Panc1 (cell line): ENCODE data around the gene PAK1IP1. TPM values are rescaled to one million over a fixed set of nuclear protein-coding genes. Genes with fewer than 3 reads are reported as not detected.

Experiments
- ATAC-seq: fragments of 200-7000 bp; cut with Tn5 transposase; 2 replicates; pipeline ENCODE4 v1.9.1; 2020; ENCODE audit warnings: mild to moderate bottlenecking, moderate library complexity
- BruUV-seq: library from RNA; stranded (reverse); fragments of 400-500 nt; replicated peaks from 2 replicates; lab custom pipeline; 2021; lab: Mats Ljungman, UMichigan
- CTCF ChIA-PET: fragments of 300-600 bp; sonication (Branson Sonifier 250); formaldehyde crosslinking; loops from one replicate; lab custom pipeline; 2022; ENCODE audit warnings: antibody characterized with exemption; lab: Charles Lee
- POLR2A ChIA-PET: fragments of 300-600 bp; sonication (Branson Sonifier 250); formaldehyde crosslinking; loops from one replicate; lab custom pipeline; 2022; ENCODE audit warnings: antibody characterized with exemption; lab: Charles Lee
- DNase-seq: peaks from one replicate; pipeline ENCODE4 v3.0.0-alpha.2; 2010; ENCODE audit warnings: low read depth, low spot score
- H3K27ac ChIP-seq: 2 replicates; pipeline ENCODE4 v1.5.1; 2011; ENCODE audit warnings: mild to moderate bottlenecking, low read length, inconsistent platforms
- H3K27me3 ChIP-seq: fragments of 200-500 bp; sonication (Bioruptor generic); 2 replicates; pipeline ENCODE4 v1.6.0; 2014; ENCODE audit warnings: low read length, inconsistent platforms; ENCODE audit not compliant: control insufficient read depth, insufficient read depth
- H3K36me3 ChIP-seq: fragments of 200-500 bp; sonication (Bioruptor generic); 2 replicates; pipeline ENCODE4 v1.5.1; 2014; ENCODE audit warnings: inconsistent platforms, mild to moderate bottlenecking, low read length, moderate library complexity; ENCODE audit not compliant: control insufficient read depth, insufficient read depth
- H3K4me1 ChIP-seq: 2 replicates; pipeline ENCODE4 v1.5.1; 2011; ENCODE audit warnings: inconsistent platforms, mild to moderate bottlenecking, low read length, moderate library complexity; ENCODE audit not compliant: control insufficient read depth, insufficient read depth
- H3K4me3 ChIP-seq, 2 experiments: 2 replicates each; pipeline ENCODE4 v1.5.1; 2011 to 2012; ENCODE audit warnings: low read depth in 2 of 2, low read length in 2 of 2, mild to moderate bottlenecking in 2 of 2, inconsistent platforms in 1 of 2, moderate library complexity in 1 of 2
- H3K9me3 ChIP-seq: fragments of 200-500 bp; sonication (Bioruptor generic); 2 replicates; pipeline ENCODE4 v1.5.1; 2014; ENCODE audit warnings: low read depth, mild to moderate bottlenecking, inconsistent platforms, low read length, moderate library complexity; ENCODE audit not compliant: control insufficient read depth, insufficient read depth
- CTCF ChIP-seq: fragments of 450-650 bp; IDR thresholded peaks from 2 replicates; pipeline ENCODE4 v1.5.1; 2017; ENCODE audit warnings: mild to moderate bottlenecking
- POLR2AphosphoS5 ChIP-seq: IDR thresholded peaks from 2 replicates; pipeline ENCODE4 v1.6.1; 2012; ENCODE audit warnings: mild to moderate bottlenecking, low read depth, low read length, moderate library complexity
- REST ChIP-seq, 2 experiments: IDR thresholded peaks; 2 replicates each; pipeline ENCODE4 v1.6.1; 2011 to 2012; ENCODE audit warnings: low read depth in 2 of 2, control low read depth in 1 of 2, low read length in 1 of 2, mild to moderate bottlenecking in 1 of 2, moderate library complexity in 1 of 2; ENCODE audit not compliant: insufficient read depth in 1 of 2
- SIN3A ChIP-seq: IDR thresholded peaks from 2 replicates; pipeline ENCODE4 v1.6.1; 2012; ENCODE audit warnings: low read depth, mild to moderate bottlenecking, low read length, moderate library complexity, borderline replicate concordance; ENCODE audit not compliant: insufficient read depth
- TCF7L2 ChIP-seq: IDR thresholded peaks from 2 replicates; pipeline ENCODE4 v1.6.1; 2011; ENCODE audit warnings: mild to moderate bottlenecking, low read depth, low read length, inconsistent platforms
- in situ Hi-C: cut with HindIII; loops from 2 replicates; pipeline ENCODE4 v1.10.0; 2016; ENCODE audit warnings: low sequenced_read_pairs, low pct_unique_long_range_greater_than_20kb
- intact Hi-C: fragments of 100-400 bp; cut with micrococcal nuclease; formaldehyde crosslinking; loops from one replicate; pipeline ENCODE4 v1.10.0; 2022; ENCODE audit not compliant: unreplicated experiment
- total RNA-seq: library from RNA; stranded (reverse); gene quantifications from one replicate; pipeline ENCODE4 v1.2.1, GENCODE V29; 2021; ENCODE audit not compliant: unreplicated experiment

Gene PAK1IP1
- total RNA-seq, 1 experiment from 2014 or later = 27.3 TPM

GRCh38 chr6:10676403-10676802, 18.4 kb upstream of the PAK1IP1 start:
- no peak for ATAC-seq
- intact Hi-C loops (no loop called here), in situ Hi-C loops (no loop called here)
- H3K4me1 ChIP-seq = no peaks in the 10 kb centered on the region
- ChIA-PET POLR2A (no interaction called here), CTCF (no interaction called here)
- DNase-seq = no peak
- no peaks in the 10 kb centered on the region for H3K27me3 ChIP-seq
- no peak overlapping the region for H3K4me3 ChIP-seq
- no TSS peak for BruUV-seq
- TF ChIP-seq REST (IDR thresholded peaks at IDR 0.05; ENCODE audit: insufficient read depth in 1 of 2, low read depth in 2 of 2, low read length in 1 of 2) = no peak
- no peak for TF ChIP-seq CTCF
- no peak for TF ChIP-seq POLR2AphosphoS5
- no peak for TF ChIP-seq SIN3A
- no peak for TF ChIP-seq TCF7L2
- H3K36me3 ChIP-seq = no peaks in the 10 kb centered on the region
- no peaks in the 10 kb centered on the region for H3K9me3 ChIP-seq
- no peak overlapping the region for H3K27ac ChIP-seq

GRCh38 chr6:10678456-10678855, 16.3 kb upstream of the PAK1IP1 start:
- in situ Hi-C loops = no loop called here
- Histone ChIP-seq H3K4me1 (no peaks in the 10 kb centered on the region), H3K4me3 (no peak overlapping the region), H3K9me3 (no peaks in the 10 kb centered on the region), H3K27ac (no peak overlapping the region), H3K27me3 (no peaks in the 10 kb centered on the region), H3K36me3 (no peaks in the 10 kb centered on the region)
- intact Hi-C loops = no loop called here
- DNase-seq (no peak), ATAC-seq (no peak)
- ChIA-PET POLR2A (interaction anchor here (0.6 kb wide), 1 partner anchor 117 kb away, joined by 3 read pairs; no protein-coding TSS in a partner anchor), CTCF (no interaction called here)
- TF ChIP-seq CTCF = no peak
- TF ChIP-seq TCF7L2 = no peak
- TF ChIP-seq REST (IDR thresholded peaks at IDR 0.05; ENCODE audit: insufficient read depth in 1 of 2, low read depth in 2 of 2, low read length in 1 of 2) = no peak
- TF ChIP-seq POLR2AphosphoS5 = no peak
- TF ChIP-seq SIN3A = no peak
- BruUV-seq = no TSS peak
